ENCODE data around the gene PATJ.

GRCh38 chr1:62011006-62011405 is 268.7 kb downstream of the PATJ start:
- TF ChIP-seq CTCF (IDR thresholded peaks at IDR 0.05; ENCODE audit: poor library complexity) (no peak), EZH2 (IDR thresholded peaks at IDR 0.05; ENCODE audit: borderline replicate concordance) (no peak), EZH2phosphoT487 (IDR thresholded peaks at IDR 0.05; ENCODE audit: low read depth, severe bottlenecking, unreplicated experiment) (no peak)

All from hepatocyte (in vitro differentiated cells).